Caco-2 (cell line): ENCODE measurements around the gene SDF2L1. TPM values are rescaled to one million over a fixed set of nuclear protein-coding genes. Genes with fewer than 3 reads are reported as not detected.

Experiments used
- BruUV-seq: library from RNA; stranded (reverse); fragments of 400-500 nt; replicated peaks from 2 replicates; lab custom pipeline; 2021; lab: Mats Ljungman, UMichigan
- CTCF ChIA-PET: fragments of 300-600 bp; sonication (Branson Sonifier 250); formaldehyde crosslinking; loops from one replicate; lab custom pipeline; 2022; ENCODE audit warnings: antibody characterized with exemption; lab: Charles Lee
- POLR2A ChIA-PET: fragments of 300-600 bp; sonication (Branson Sonifier 250); formaldehyde crosslinking; loops from one replicate; lab custom pipeline; 2022; ENCODE audit warnings: antibody characterized with exemption; lab: Charles Lee
- DNase-seq, 2 experiments: peaks; one replicate each; pipeline versions ENCODE4 v3.0.0 to v3.0.0-alpha.2; 2020 to 2022
- H3K27me3 ChIP-seq: replicated peaks from 2 replicates; pipeline ENCODE4 v1.6.0; 2011; ENCODE audit warnings: low read length; ENCODE audit not compliant: control insufficient read depth, insufficient read depth
- H3K36me3 ChIP-seq: 2 replicates; pipeline ENCODE4 v1.5.1; 2011; ENCODE audit warnings: low read length; ENCODE audit not compliant: control insufficient read depth, insufficient read depth
- H3K4me1 ChIP-seq: fragments of 250-450 bp; sonication (Bioruptor Pico); 2 replicates; pipeline ENCODE4 v1.5.1; 2020; ENCODE audit warnings: mild to moderate bottlenecking
- H3K4me3 ChIP-seq: 2 replicates; pipeline ENCODE4 v1.5.1; 2011; ENCODE audit warnings: low read depth, mild to moderate bottlenecking, control low read depth, low read length
- H3K9me3 ChIP-seq: fragments of 250-450 bp; sonication (Bioruptor Pico); 2 replicates; pipeline ENCODE4 v1.5.1; 2020; ENCODE audit warnings: mild to moderate bottlenecking, moderate library complexity
- H3K27ac Mint-ChIP-seq: one replicate; pipeline ENCODE4 v1.8.0; 2022; ENCODE audit warnings: mixed read lengths; ENCODE audit not compliant: unreplicated experiment
- H3K27me3 Mint-ChIP-seq: one replicate; pipeline ENCODE4 v1.8.0; 2022; ENCODE audit warnings: mixed read lengths; ENCODE audit not compliant: insufficient read depth, unreplicated experiment
- H3K36me3 Mint-ChIP-seq: one replicate; pipeline ENCODE4 v1.8.0; 2022; ENCODE audit warnings: mild to moderate bottlenecking, mixed read lengths; ENCODE audit not compliant: insufficient read depth, unreplicated experiment
- H3K4me1 Mint-ChIP-seq: one replicate; pipeline ENCODE4 v1.8.0; 2022; ENCODE audit warnings: low read depth, mixed read lengths; ENCODE audit not compliant: unreplicated experiment
- H3K4me3 Mint-ChIP-seq: one replicate; pipeline ENCODE4 v1.8.0; 2022; ENCODE audit warnings: mild to moderate bottlenecking, moderate library complexity, mixed read lengths; ENCODE audit not compliant: unreplicated experiment
- H3K9me3 Mint-ChIP-seq: one replicate; pipeline ENCODE4 v1.8.0; 2022; ENCODE audit warnings: mixed read lengths; ENCODE audit not compliant: unreplicated experiment
- CTCF ChIP-seq, 2 experiments: fragments of 200-600 bp in 1 of 2; IDR thresholded peaks; 1 replicate in 1 of 2; 2 replicates in 1 of 2; pipeline versions ENCODE4 v1.5.1 to v1.8.0; 2011 to 2022; ENCODE audit warnings: antibody characterized with exemption in 1 of 2, control low read depth in 1 of 2, inconsistent platforms in 1 of 2, low read depth in 1 of 2, low read length in 1 of 2, mild to moderate bottlenecking in 1 of 2, moderate library complexity in 1 of 2; ENCODE audit not compliant: insufficient read depth in 1 of 2, severe bottlenecking in 1 of 2, unreplicated experiment in 1 of 2
- intact Hi-C: fragments of 100-400 bp; cut with micrococcal nuclease; formaldehyde crosslinking; loops from one replicate; pipeline ENCODE4 v1.10.0; 2022; ENCODE audit not compliant: unreplicated experiment
- total RNA-seq: library from RNA; stranded (reverse); gene quantifications from 2 replicates; pipeline ENCODE4 v1.2.3, GENCODE V29; 2022

SDF2L1 gene
- total RNA-seq, 1 experiment from 2014 or later = 48.5 TPM

DNA sequence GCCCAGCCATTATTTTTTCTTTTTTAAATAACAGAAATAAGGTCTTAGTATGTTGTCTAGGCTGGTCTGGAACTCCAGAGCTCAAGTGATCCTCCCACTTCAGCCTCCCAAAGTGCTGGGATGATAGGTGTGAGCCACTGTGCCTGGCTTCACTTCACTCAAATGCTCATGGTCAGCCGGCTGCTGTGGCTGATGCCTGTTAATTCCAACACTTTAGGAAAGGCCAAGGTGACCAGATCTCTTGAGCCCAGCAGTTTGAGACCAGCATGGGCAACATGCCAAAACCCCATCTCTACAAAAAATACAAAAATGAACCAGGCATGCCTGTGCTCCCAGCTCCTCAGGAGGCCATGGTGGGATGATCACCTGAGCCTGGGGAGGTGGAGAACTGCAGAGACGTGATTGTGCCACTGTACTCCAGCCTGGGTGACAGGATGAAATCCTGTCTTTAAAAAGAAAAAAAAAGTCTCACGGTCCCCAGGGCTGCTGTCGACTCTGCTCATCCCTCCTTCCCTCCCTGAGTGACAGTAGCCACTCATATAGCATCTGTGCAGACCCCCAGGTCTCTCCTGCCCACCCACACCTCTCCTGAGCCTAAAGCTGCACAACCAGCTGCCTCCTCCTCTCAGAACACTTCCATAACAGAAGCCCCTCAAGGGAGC is 15.9 kb upstream of the SDF2L1 start:
- H3K27me3 Mint-ChIP-seq = no peaks in the 10 kb centered on the region
- H3K4me1 Mint-ChIP-seq = peaks cover 11% of the 10 kb centered on the region
- Histone ChIP-seq H3K4me1 (peaks cover 5% of the 10 kb centered on the region; the same call in 1 of the 2 replicates), H3K4me3 (no peak overlapping the region), H3K9me3 (no peaks in the 10 kb centered on the region), H3K27me3 (no peaks in the 10 kb centered on the region), H3K36me3 (peaks cover 4% of the 10 kb centered on the region; the same call in 1 of the 2 replicates)
- intact Hi-C loops = no loop called here
- no peak for TF ChIP-seq CTCF (IDR thresholded peaks at IDR 0.05; ENCODE audit: insufficient read depth in 1 of 2, low read depth in 1 of 2, low read length in 1 of 2, severe bottlenecking in 1 of 2, unreplicated experiment in 1 of 2)
- no peaks in the 10 kb centered on the region for H3K9me3 Mint-ChIP-seq
- peaks cover 84% of the 10 kb centered on the region for H3K36me3 Mint-ChIP-seq
- POLR2A ChIA-PET = no interaction called here
- CTCF ChIA-PET = interaction anchor here (0.8 to 3.4 kb wide), 3 partner anchors 16 to 33 kb away, joined by 3 to 29 read pairs (median 12); partner anchors contain the start of gene SDF2L1
- no peak overlapping the region for H3K27ac Mint-ChIP-seq
- no peak for DNase-seq
- no peak overlapping the region for H3K4me3 Mint-ChIP-seq
- BruUV-seq = no TSS peak

DNA sequence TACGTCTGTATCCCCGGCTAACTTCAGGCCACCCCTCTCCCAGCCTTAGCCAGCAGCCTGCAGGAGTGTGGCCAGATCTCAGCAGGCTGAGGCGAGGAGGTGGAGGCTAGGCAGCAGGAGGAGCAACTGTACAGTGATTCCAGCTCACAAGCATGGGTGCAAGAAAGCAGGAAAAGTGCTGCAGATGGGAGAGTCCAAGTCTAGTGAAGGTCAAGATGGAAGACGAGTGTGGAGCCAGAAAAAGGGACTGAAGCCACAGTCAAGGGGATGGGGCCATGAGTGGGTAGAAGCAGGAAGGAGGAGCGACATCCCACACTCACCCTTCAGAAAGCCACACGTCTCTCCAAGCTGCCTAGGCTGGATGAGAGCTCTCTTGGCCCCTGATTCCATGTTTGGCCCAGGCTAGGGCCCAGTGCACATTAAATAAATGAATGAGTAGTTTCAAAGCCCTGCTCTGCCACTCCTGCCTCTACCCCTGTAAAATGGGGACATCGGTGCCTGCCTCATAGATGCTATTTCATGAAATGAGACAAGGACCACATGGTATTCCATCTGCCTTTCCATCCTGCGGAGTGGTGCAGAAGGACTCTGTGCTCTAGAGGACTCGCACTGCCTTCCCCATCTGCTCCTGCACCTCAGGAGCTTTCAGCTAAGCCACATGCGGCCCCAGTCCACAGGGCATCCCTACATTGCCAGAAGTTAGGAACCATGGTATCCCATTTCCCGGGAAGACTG is 15.2 kb upstream of the SDF2L1 start:
- no peak overlapping the region for H3K4me3 ChIP-seq
- Mint-ChIP-seq H3K4me3 (peak overlapping the region; percentile 79), H3K27me3 (no peaks in the 10 kb centered on the region), H3K36me3 (peaks cover 77% of the 10 kb centered on the region), H3K9me3 (no peaks in the 10 kb centered on the region), H3K4me1 (peaks cover 9% of the 10 kb centered on the region), H3K27ac (no peak overlapping the region)
- ChIA-PET POLR2A (interaction anchor here (4.4 kb wide), 1 partner anchor 15 kb away, joined by 81 read pairs; the partner anchor contains the start of gene SDF2L1), CTCF (interaction anchor here (0.8 to 6.9 kb wide), 4 partner anchors 15 to 33 kb away, joined by 3 to 179 read pairs (median 20); partner anchors contain the start of gene SDF2L1)
- no TSS peak for BruUV-seq
- intact Hi-C loops = no loop called here
- H3K9me3 ChIP-seq = no peaks in the 10 kb centered on the region
- DNase-seq = no peak
- no peaks in the 10 kb centered on the region for H3K27me3 ChIP-seq
- H3K4me1 ChIP-seq = peaks cover 5% of the 10 kb centered on the region; the same call in 1 of the 2 replicates
- peaks cover 4% of the 10 kb centered on the region; the same call in 1 of the 2 replicates for H3K36me3 ChIP-seq
- no peak for TF ChIP-seq CTCF (IDR thresholded peaks at IDR 0.05; ENCODE audit: insufficient read depth in 1 of 2, low read depth in 1 of 2, low read length in 1 of 2, severe bottlenecking in 1 of 2, unreplicated experiment in 1 of 2)
